Measurements from ENCODE around the gene PPFIA3.

Gene PPFIA3

GRCh38 chr19:49148784-49149651, 29.7 kb downstream of the PPFIA3 start:
- peak in 54 of 56 donors; percentile 27 to 97 (median 81) for DNase-seq

- DNase-seq, result peak in 54 of 56 donors; percentile 19 to 80 (median 66)
Observed at GRCh38 chr19:49149652-49150105, 30.3 kb downstream of the PPFIA3 start.

GRCh38 chr19:49150106-49150943, 31.0 kb downstream of the PPFIA3 start:
- DNase-seq, result peak in 55 of 56 donors; percentile 21 to 91 (median 78)

GRCh38 chr19:49150944-49151243, 31.6 kb downstream of the PPFIA3 start:
- DNase-seq, result no peak

GRCh38 chr19:49151267-49152118, 32.1 kb downstream of the PPFIA3 start:
- DNase-seq, result peak in 25 of 56 donors; percentile 9 to 72 (median 32)

- DNase-seq, result no peak
Observed at GRCh38 chr19:49152119-49152550, 32.8 kb downstream of the PPFIA3 start.

GRCh38 chr19:49153167-49153809, 33.9 kb downstream of the PPFIA3 start:
- DNase-seq, result no peak

GRCh38 chr19:49154279-49154678, 34.9 kb downstream of the PPFIA3 start:
- DNase-seq, result no peak

GRCh38 chr19:49155005-49155819, 35.9 kb downstream of the PPFIA3 start, which contains the start of gene HRC:
Gene HRC, minus strand, starts transcription at chr19:49155396. Its CDS starts 159 bp downstream, at chr19:49155237.
- DNase-seq, result no peak

GRCh38 chr19:49155820-49156346, 36.5 kb downstream of the PPFIA3 start:
- DNase-seq, result no peak

- peak in 47 of 56 donors; percentile 13 to 75 (median 50) for DNase-seq
Observed at GRCh38 chr19:49157445-49158224, 38.3 kb downstream of the PPFIA3 start, which contains the start of gene TRPM4. Gene TRPM4, plus strand, starts transcription at chr19:49157792. Its CDS starts 75 bp downstream, at chr19:49157867.

- no peak for DNase-seq
Observed at GRCh38 chr19:49160450-49161189, 41.3 kb downstream of the PPFIA3 start.

GRCh38 chr19:49161987-49162386, 42.6 kb downstream of the PPFIA3 start:
- no peak for DNase-seq

GRCh38 chr19:49165111-49165750, 45.9 kb downstream of the PPFIA3 start:
- peak in 16 of 56 donors; percentile 9 to 61 (median 20) for DNase-seq

- no peak for DNase-seq
Observed at GRCh38 chr19:49165865-49166301, 46.5 kb downstream of the PPFIA3 start.

- no peak for DNase-seq
Observed at GRCh38 chr19:49167857-49168409, 48.6 kb downstream of the PPFIA3 start.

GRCh38 chr19:49168421-49168820, 49.1 kb downstream of the PPFIA3 start:
- no peak for DNase-seq

Measured in amygdala (tissue), 56 donors.